ENCODE data around the gene ALG1.
"Not testable (repeated sequence)": the region's sequence is repeated elsewhere in the genome, so short reads cannot be mapped to it uniquely, and the experiment has no call there.

Gene ALG1

DNA sequence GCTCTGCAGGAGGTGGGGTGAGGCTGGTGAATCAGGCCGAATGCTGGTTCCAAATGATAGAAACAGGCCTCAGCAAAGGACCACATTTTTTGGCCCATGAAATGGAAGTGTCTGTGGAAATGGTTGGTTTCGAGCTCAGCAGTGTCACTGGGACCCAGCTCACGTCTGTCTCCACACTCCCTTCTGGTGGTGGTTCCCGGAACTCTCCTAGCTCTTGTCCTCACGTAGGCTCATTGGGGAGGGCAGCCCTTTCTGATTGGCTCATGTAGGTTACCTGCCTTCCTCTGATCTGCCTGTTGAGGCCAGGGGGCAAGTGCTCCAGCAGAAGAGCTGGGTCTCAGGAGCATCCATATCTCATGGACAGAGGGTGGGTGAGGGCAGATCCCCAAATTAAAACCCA, 4.0 kb downstream of the ALG1 start:
- DNase-seq = no peak

DNA sequence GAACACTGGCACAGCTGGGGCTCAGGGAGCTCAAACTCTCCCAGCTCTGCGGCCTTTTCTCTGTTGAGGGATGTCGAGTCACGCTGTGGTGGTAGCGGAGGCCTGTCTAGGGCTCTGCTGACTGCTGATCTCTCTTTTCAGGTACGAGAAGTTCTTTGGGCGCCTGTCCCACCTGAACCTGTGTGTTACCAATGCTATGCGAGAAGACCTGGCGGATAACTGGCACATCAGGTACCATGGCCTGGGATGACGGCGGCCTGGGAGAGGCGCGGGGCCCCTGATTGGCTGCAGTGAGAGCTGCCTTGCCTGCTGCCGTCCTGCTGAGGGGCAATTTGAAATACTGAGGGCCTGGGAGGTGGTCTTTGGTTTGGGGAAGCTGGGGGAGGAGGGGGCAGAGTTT, 5.7 kb downstream of the ALG1 start:
- no peak for DNase-seq

- no peak for DNase-seq
Observed at GRCh38 chr16:5078626-5079025, 7.0 kb downstream of the ALG1 start.

- not testable (repeated sequence) for DNase-seq
Observed at GRCh38 chr16:5080461-5080860, 8.8 kb downstream of the ALG1 start.

GRCh38 chr16:5080996-5081395, 9.4 kb downstream of the ALG1 start:
- not testable (repeated sequence) for DNase-seq

DNA sequence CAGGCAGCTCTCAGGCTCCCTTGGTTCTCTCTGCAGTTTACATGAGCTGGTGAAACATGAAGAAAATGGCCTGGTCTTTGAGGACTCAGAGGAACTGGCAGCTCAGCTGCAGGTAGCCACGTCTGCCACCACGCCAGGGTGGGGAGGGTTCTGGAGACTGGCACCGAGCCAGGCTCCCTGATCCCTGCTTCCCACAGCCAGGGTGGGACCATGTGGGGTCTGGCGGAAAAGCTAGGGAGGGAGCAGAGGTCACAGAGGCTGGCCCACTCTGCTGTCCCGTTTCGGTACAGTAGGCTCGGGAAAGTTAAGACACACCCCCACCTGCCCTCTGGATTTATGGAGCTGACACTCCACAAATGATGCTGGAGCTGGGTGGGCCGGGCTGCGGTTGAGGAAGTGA, 12.0 kb downstream of the ALG1 start:
- DNase-seq = not testable (repeated sequence)

DNA sequence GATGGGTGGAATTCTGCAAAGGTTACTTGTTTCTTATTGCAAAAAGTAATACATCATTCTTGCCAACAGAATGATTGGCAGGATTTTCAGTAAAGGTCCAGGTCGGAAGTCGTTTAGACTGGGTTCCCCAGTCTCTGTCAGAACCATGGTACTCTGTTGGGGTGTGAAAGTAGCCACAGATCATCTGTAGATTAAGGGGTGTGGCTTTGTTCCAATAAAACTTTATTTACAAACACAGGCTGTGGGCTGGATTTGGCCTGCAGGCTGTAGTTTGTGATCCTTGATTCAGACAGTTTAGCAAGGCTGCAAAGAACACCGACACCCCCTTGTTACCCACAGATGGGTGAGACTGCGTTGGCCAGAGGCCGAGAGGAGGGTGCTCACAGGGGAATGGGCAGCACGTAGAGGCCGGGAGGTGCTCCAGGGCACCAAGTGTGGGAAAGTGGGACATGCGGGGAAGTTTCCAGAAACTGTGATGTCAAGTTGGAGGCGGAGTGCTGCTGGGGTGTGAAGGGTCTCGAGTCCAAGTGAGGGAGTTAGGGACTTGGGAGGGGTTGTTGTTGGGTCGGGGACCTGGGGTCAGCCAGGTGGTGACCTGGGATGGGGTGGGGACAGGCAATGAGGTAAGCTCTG, 12.6 kb downstream of the ALG1 start:
- not testable (repeated sequence) for DNase-seq

- not testable (repeated sequence) for DNase-seq
Observed at GRCh38 chr16:5084802-5085201, 13.2 kb downstream of the ALG1 start.

- not testable (repeated sequence) for DNase-seq
Observed at GRCh38 chr16:5085716-5086115, 14.1 kb downstream of the ALG1 start.

- not testable (repeated sequence) for DNase-seq
Observed at GRCh38 chr16:5088086-5088790, 16.6 kb downstream of the ALG1 start.

- DNase-seq = not testable (repeated sequence)
Observed at GRCh38 chr16:5088936-5089335, 17.3 kb downstream of the ALG1 start.

GRCh38 chr16:5089911-5090555, 18.4 kb downstream of the ALG1 start:
- not testable (repeated sequence) for DNase-seq

DNA sequence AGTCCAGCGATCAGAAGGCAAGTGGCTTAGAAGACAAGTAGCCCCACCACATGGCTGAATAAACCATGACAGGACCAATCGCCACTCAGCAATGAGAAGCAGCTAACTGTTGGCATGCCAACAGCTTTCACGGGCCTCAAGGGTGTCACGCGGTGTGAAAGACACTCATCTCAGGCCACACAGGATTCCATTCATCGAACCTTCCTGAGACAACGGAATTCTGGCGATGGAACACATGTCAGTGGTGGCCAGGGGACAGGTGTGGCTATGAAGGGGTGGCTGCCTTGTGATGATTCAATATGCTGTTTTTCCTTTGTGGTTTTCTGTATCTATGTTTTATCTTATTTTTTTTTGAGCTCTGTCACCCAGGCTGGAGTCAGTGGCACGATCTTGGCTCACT, 18.9 kb downstream of the ALG1 start:
- DNase-seq = not testable (repeated sequence)

DNA sequence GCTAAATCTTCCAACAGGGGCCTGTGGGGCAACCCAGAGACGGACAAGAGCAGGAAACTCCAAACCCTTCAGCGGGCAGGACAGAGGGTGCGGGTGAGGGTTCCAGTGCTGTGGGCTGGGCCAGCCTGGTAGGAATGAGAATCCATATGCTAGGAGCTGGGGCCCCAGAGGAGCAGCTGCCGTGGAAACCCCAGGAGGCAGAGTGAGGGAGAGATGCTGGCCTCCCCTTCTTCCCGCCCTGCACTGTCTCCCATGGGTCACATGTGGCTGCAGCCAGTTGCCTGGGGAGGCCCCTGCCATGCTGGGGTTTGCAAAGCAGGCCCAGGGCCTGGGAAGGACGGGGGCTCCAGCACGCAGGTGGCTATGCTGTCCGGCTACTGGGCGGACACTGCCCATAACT, 21.4 kb downstream of the ALG1 start:
- not testable (repeated sequence) for DNase-seq

DNA sequence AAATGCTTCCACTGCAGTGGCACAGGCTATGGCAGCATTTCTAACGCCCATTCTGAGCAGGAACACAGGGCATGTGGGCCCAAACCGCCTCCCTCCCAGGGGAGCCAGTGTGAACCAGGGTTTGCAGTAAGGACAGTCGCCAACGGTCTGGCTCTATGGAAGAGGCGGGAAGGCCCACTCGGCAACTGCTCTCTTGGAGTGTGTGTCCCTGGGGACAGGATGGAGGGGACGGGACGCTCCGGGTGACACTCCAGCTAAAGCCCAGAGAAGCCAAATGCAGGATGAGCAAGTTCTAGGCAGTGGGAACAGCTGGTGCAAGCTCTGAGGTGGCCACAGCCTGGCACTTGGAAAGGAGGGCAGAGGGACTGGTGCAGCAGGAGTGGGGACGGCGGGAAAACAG, 22.1 kb downstream of the ALG1 start:
- DNase-seq = not testable (repeated sequence)

GRCh38 chr16:5095145-5095830, 23.6 kb downstream of the ALG1 start:
- not testable (repeated sequence) for DNase-seq

- not testable (repeated sequence) for DNase-seq
Observed at GRCh38 chr16:5096437-5097060, 24.9 kb downstream of the ALG1 start.

- DNase-seq = not testable (repeated sequence)
Observed at GRCh38 chr16:5097061-5097469, 25.4 kb downstream of the ALG1 start.

GRCh38 chr16:5097470-5098220, 26.0 kb downstream of the ALG1 start, which contains the start of gene EEF2KMT:
Gene EEF2KMT, minus strand, starts transcription at chr16:5097795. Its CDS starts 56 bp downstream, at chr16:5097739.
- DNase-seq = peak; percentile 91

DNA sequence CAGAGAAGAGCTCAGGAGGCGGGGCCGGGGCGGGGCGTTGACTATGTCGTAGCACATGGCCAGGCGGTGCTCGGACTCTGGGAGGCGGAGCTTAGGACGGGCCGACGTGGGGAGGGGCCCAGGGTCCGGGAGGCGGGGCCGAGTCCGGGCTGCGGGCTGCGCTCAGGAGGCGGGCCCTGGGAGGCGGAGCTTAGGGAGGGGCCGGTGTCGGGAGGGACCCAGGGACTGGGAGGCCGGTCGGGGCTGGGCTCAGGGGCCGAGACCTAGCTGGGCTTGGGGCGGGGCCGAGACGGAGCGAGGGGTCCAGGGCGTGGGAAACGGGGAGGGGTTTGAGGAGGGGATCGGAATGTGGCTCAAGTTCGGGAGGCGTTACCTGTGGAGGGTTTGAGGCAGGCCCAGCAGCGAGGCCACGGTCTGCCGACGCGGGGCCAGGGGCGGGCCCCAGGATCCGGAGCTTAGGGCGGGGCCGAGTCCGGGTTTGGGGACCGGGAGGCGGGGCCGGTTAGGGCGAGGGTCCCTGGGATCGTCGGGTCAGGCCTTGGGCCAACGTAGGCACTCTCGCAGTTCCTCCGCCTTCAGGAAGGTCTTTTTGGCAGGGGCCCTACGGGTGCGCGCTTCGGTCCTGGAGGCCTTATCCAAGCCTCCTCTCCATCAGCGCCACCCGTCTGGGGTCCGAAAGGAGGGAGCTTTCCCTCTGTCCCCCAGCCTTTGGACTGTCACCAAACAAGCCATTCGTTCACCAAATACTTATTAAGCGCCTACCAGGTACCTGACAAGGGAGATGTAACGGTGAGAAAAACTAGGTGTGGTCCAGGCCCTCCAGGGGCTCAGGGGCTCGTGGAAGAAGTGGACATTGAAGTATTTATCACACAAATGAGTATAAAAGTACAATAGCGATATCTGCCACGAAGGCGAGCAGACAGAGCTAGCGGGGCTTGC, 26.8 kb downstream of the ALG1 start:
- not testable (repeated sequence) for DNase-seq

DNA sequence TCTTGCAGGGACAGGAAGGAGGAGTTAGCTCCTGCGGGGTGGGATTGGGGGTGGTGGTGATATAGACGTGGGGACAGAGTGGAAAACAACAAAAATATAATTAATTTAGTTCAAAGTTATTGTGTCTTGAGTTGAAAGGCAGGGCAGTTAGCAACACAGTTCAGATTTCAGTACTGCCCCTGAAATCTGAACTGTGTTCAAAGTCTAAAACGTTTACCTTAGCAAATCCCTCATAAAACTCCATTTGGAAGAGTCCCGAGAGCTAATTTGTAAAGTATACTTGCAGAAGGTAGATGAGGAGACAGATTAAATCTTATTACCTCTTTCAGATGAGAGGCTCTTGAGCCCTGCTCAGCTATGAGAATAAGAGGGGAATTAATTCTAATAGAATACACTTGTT, 27.5 kb downstream of the ALG1 start:
- not testable (repeated sequence) for DNase-seq
